Measurements from ENCODE around the gene MINDY4. TPM values are rescaled to one million over a fixed set of nuclear protein-coding genes. Genes with fewer than 3 reads are reported as not detected.

The MINDY4 gene
- total and polyA plus RNA-seq, 2 of the 8 experiments (the other 6 are each of a cell fraction or from before 2014, with no cell fraction given) = 1.3 to 3.6 TPM

GRCh38 chr7:30912731-30912985, 141.4 kb downstream of the MINDY4 start:
- Histone ChIP-seq H3K4me1 (replicated peaks in 1 of 4; ENCODE audit: control insufficient read depth in 3 of 4, insufficient read depth in 4 of 4, low read length in 3 of 4) (peaks cover 0 to 13% (median 4%) of the 10 kb centered on the region in 4 experiments; a peak in 4 of 7 replicates), H4K20me1 (replicated peaks in 1 of 2; ENCODE audit: control insufficient read depth in 1 of 2, insufficient read depth in 2 of 2, low read length in 2 of 2) (peaks cover 0 to 4% of the 10 kb centered on the region in 2 experiments), H2AFZ (ENCODE audit: low read length) (no peak overlapping the region), H3K27ac (ENCODE audit: low read depth, low read length) (no peak overlapping the region), H3K23me2 (ENCODE audit: low read depth, low read length) (no peaks in the 10 kb centered on the region; the same call in 1 of the 2 replicates), H4K8ac (ENCODE audit: extremely low read depth, insufficient read depth, low read length) (no peak overlapping the region), H2BK12ac (ENCODE audit: low read depth, low read length) (no peak overlapping the region), H3K18ac (ENCODE audit: extremely low read depth, low read length) (no peak overlapping the region), H3K36me3 (ENCODE audit: control insufficient read depth in 2 of 4, insufficient read depth in 4 of 4, low read length in 3 of 4) (no peaks in the 10 kb centered on the region), H3K4me3 (ENCODE audit: extremely low read depth in 1 of 4, insufficient read depth in 2 of 4, low read depth in 3 of 4, low read length in 4 of 4) (no peak overlapping the region), H3K79me2 (ENCODE audit: control insufficient read depth in 1 of 2, insufficient read depth in 2 of 2, low read length in 2 of 2) (no peaks in the 10 kb centered on the region), H3K79me1 (ENCODE audit: low read depth, low read length) (no peaks in the 10 kb centered on the region), H3K4ac (replicated peaks; ENCODE audit: insufficient read length, low read depth, low read length) (no peak overlapping the region), H3K23ac (ENCODE audit: insufficient read length) (no peak overlapping the region), H3K14ac (ENCODE audit: insufficient read length) (no peak overlapping the region), H4K5ac (ENCODE audit: insufficient read length, low read depth, low read length) (no peak overlapping the region), H4K91ac (replicated peaks; ENCODE audit: insufficient read length, low read length) (no peak overlapping the region), H2BK20ac (ENCODE audit: low read length) (no peak overlapping the region), H3K9me3 (ENCODE audit: insufficient read depth in 2 of 2, low read depth in 1 of 2, low read length in 1 of 2) (no peaks in the 10 kb centered on the region), H3K27me3 (replicated peaks in 1 of 4; ENCODE audit: control insufficient read depth in 3 of 4, extremely low read depth in 1 of 4, insufficient read depth in 3 of 4, low read length in 3 of 4) (peaks cover 0 to 1% (median 0%) of the 10 kb centered on the region in 4 experiments; a peak in 1 of 7 replicates), H2BK5ac (ENCODE audit: low read depth, low read length) (no peak overlapping the region), H2BK120ac (replicated peaks; ENCODE audit: low read depth, low read length) (no peak overlapping the region), H3K4me2 (ENCODE audit: insufficient read depth in 1 of 2, low read depth in 2 of 2, low read length in 2 of 2) (no peak overlapping the region), H2BK15ac (ENCODE audit: low read length) (no peak overlapping the region), H3K9ac (replicated peaks in 1 of 4; ENCODE audit: extremely low read depth in 1 of 4, low read depth in 3 of 4, low read length in 3 of 4) (no peak overlapping the region), H2AK5ac (ENCODE audit: low read depth, low read length) (no peak overlapping the region), H3K56ac (replicated peaks; ENCODE audit: insufficient read length, low read depth, low read length) (no peak overlapping the region)
- DNase-seq (ENCODE audit: low read depth in 1 of 2, low spot score in 2 of 2) (no peak), FAIRE-seq (no peak)
- POLR2A ChIA-PET (ENCODE audit: partially characterized antibody) = no interaction called here
- CTCF ChIA-PET (ENCODE audit: partially characterized antibody) = interaction anchor here (0.8 to 2.8 kb wide), 5 partner anchors 10 to 122 kb away, joined by 3 to 16 read pairs (median 3); no protein-coding TSS in a partner anchor
- WGBS, 2 experiments (ENCODE audit: extremely low coverage in 1 of 2, insufficient coverage in 1 of 2, insufficient read length in 1 of 2, insufficient replicate concordance in 2 of 2, low coverage in 1 of 2, low lambda C conversion rate in 2 of 2, missing lambda C conversion rate in 1 of 2) = 97% methylated on average over 2 of the region's 2 CpGs; no CpG with 5 or more reads in 1 of the 2 experiments
- no peak for TF ChIP-seq ATF2 (IDR thresholded peaks at IDR 0.05; ENCODE audit: low read length)
- TF ChIP-seq GTF2F1 (IDR thresholded peaks at IDR 0.05; ENCODE audit: borderline replicate concordance, low read depth, low read length) = no peak
- no peak for TF ChIP-seq E2F6 (IDR thresholded peaks at IDR 0.05)
- no peak for TF ChIP-seq POLR2AphosphoS5 (IDR thresholded peaks at IDR 0.05; ENCODE audit: low read depth, low read length)
- no peak for TF ChIP-seq CTCF (IDR thresholded peaks at IDR 0.05; ENCODE audit: control extremely low read depth in 1 of 3, insufficient read depth in 1 of 3, low read depth in 1 of 3, low read length in 3 of 3)
- TF ChIP-seq ATF3 (IDR thresholded peaks at IDR 0.05; ENCODE audit: insufficient read depth, low read depth, low read length) = no peak
- TF ChIP-seq CREB1 (IDR thresholded peaks at IDR 0.05) = no peak
- TF ChIP-seq CBX5 (IDR thresholded peaks at IDR 0.05; ENCODE audit: low read depth, low read length) = no peak
- no peak for TF ChIP-seq TCF12 (IDR thresholded peaks at IDR 0.05; ENCODE audit: low read depth, low read length)

Measured in H1 (cell line).